HG02885 (cell line): Measurements from ENCODE around the gene ERGIC2.
"Not testable (repeated sequence)": the region's sequence is repeated elsewhere in the genome, so short reads cannot be mapped to it uniquely, and the experiment has no call there.

ENCODE experiments used
- ATAC-seq: cut with Tn5 transposase; IDR thresholded peaks from one replicate; pipeline ENCODE4 v1.9.1; 2021; ENCODE audit warnings: mild to moderate bottlenecking; ENCODE audit not compliant: unreplicated experiment, poor library complexity

The ERGIC2 gene

DNA sequence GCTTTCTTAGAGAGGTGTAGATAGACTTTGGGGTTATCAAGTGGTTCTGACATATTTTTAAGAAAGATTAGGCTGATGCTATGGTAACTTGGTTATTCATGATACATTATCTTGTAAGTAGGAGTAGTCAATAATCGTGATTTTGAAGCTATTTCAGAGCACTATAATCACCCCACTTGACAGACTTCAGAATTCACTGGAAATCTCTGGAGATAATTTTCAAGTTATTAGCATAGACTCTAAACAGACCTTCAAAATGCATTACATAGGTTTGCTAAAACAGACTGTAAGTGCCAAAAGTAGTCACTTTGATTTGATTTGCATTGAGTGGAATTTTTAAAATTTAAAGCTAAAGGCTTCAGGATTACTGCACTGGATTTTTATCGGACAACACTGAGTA is 74.3 kb downstream of the ERGIC2 start:
- no peak for ATAC-seq

DNA sequence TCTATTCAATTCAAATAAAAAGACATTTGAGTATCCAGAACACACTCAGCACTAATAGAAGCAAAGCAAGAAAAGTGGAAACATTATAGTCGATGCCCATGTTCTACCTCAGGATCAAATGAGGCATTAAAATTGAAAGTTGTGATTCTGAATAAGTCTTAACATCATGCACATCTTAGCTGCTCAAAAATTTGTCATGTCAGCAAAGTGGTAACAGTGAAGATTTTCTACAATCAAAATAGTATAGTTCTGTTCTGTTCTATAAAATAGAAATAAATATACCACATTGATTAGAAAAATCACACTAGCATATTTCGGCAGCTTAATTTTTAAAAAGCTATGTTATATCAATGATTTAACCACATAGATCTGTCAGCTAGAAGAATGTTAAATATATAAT is 74.7 kb downstream of the ERGIC2 start:
- no peak for ATAC-seq

- no peak for ATAC-seq
Measured at GRCh38 chr12:29304388-29304787, 76.6 kb downstream of the ERGIC2 start.

- no peak for ATAC-seq
Measured at GRCh38 chr12:29301114-29301513, 79.9 kb downstream of the ERGIC2 start.

GRCh38 chr12:29299633-29300032 is 81.3 kb downstream of the ERGIC2 start:
- peak; percentile 51 for ATAC-seq

DNA sequence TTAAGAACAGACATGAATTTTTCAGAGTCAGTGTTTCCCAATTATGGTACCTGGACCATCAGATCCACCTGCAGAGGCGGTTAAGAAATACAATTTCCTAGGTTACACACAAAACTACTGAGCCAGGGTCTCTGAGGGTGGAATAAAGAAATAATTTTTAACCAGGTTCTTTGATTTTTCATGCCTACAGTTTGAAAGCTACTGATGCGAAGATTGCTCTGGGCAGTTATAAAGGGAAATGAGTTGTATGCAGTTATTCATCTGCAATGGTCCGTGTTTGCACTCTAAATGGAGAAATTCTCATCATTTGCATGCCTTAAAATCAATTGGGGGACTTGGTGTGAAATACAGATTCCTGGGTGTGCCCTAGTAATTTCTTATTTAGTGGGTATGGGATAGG is 89.7 kb downstream of the ERGIC2 start:
- no peak for ATAC-seq

DNA sequence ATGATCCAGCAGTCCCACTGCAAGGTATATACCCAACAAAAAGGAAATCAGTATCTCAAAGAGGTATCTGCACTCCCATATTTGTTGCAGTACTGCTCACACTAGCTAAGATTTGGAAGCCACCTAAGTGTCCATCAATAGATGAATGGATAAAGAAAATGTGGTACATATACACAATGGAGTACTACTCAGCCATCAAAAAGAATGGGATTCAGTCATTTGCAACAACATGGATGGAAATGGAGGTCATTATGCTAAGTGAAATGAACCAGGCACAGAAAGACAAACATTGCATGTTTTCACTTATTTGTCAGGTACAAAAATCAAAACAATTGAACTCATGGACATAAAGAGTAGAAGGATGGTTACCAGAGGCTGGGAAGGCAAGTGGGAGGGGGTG is 90.5 kb downstream of the ERGIC2 start:
- not testable (repeated sequence) for ATAC-seq

- no peak for ATAC-seq
Measured at GRCh38 chr12:29288031-29288430, 92.9 kb downstream of the ERGIC2 start.

GRCh38 chr12:29287622-29288021 is 93.3 kb downstream of the ERGIC2 start:
- no peak for ATAC-seq
